Mucosa of stomach (tissue), 1 donor: ENCODE measurements around the gene FIGN.

ENCODE experiments used
- H3K27me3 ChIP-seq: one replicate; pipeline ENCODE4 v1.7.0; 2013; ENCODE audit warnings: mild to moderate bottlenecking, low read length; ENCODE audit not compliant: control insufficient read depth, insufficient read depth
- H3K36me3 ChIP-seq: one replicate; pipeline ENCODE4 v1.7.0; 2013; ENCODE audit warnings: low read length; ENCODE audit not compliant: control insufficient read depth, insufficient read depth
- H3K4me1 ChIP-seq: one replicate; pipeline ENCODE4 v1.7.0; 2013; ENCODE audit warnings: mild to moderate bottlenecking, low read length; ENCODE audit not compliant: control insufficient read depth, insufficient read depth
- H3K4me3 ChIP-seq: one replicate; pipeline ENCODE4 v1.7.0; 2013; ENCODE audit warnings: low read length
- H3K9ac ChIP-seq: one replicate; pipeline ENCODE4 v1.7.0; 2013; ENCODE audit warnings: mild to moderate bottlenecking, low read length, moderate library complexity
- H3K9me3 ChIP-seq: one replicate; pipeline ENCODE4 v1.7.0; 2013; ENCODE audit warnings: mild to moderate bottlenecking, low read length, moderate library complexity; ENCODE audit not compliant: control insufficient read depth
- donor health status: Pancreatic carcinoma.

FIGN gene

GRCh38 chr2:163717515-163717914, 18.3 kb downstream of the FIGN start:
- no peaks in the 10 kb centered on the region for H3K27me3 ChIP-seq
- no peaks in the 10 kb centered on the region for H3K9me3 ChIP-seq
- H3K9ac ChIP-seq = no peak overlapping the region
- no peaks in the 10 kb centered on the region for H3K36me3 ChIP-seq
- no peaks in the 10 kb centered on the region for H3K4me1 ChIP-seq
- no peak overlapping the region for H3K4me3 ChIP-seq

GRCh38 chr2:163716101-163716500, 19.7 kb downstream of the FIGN start:
- Histone ChIP-seq H3K36me3 (no peaks in the 10 kb centered on the region), H3K4me1 (no peaks in the 10 kb centered on the region), H3K9ac (no peak overlapping the region), H3K27me3 (no peaks in the 10 kb centered on the region), H3K9me3 (no peaks in the 10 kb centered on the region), H3K4me3 (no peak overlapping the region)

- no peaks in the 10 kb centered on the region for H3K4me1 ChIP-seq
These were observed 20.1 kb downstream of the FIGN start for GRCh38 chr2:163715668-163716067.

DNA sequence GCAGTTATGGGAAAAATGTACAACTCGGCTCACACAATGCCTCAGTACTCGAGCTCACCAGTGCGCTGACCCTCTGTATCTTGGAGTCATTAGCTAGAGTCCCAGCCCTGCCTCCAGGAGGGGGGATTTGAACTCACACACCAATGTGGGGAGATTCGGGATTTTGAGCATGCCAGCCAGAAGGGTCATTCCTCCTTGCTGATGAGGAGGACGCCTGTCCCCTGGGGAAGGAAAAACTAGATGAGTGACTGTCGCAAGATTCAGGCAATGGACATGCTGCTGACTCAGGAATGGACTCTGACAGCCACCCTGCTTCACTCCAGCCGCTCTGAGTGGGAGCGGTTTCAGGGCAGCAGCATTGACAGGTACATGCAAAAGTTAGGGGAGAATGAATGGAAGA, 20.6 kb downstream of the FIGN start:
- Histone ChIP-seq H3K36me3 (no peaks in the 10 kb centered on the region), H3K9ac (no peak overlapping the region), H3K4me1 (no peaks in the 10 kb centered on the region), H3K9me3 (no peaks in the 10 kb centered on the region), H3K4me3 (no peak overlapping the region), H3K27me3 (no peaks in the 10 kb centered on the region)

More at GRCh38 chr2:163715668-163716067, 20.1 kb downstream of the FIGN start:
- H3K9ac ChIP-seq = no peak overlapping the region
- no peaks in the 10 kb centered on the region for H3K9me3 ChIP-seq
- H3K36me3 ChIP-seq = no peaks in the 10 kb centered on the region
- H3K27me3 ChIP-seq = no peaks in the 10 kb centered on the region
- no peak overlapping the region for H3K4me3 ChIP-seq

DNA sequence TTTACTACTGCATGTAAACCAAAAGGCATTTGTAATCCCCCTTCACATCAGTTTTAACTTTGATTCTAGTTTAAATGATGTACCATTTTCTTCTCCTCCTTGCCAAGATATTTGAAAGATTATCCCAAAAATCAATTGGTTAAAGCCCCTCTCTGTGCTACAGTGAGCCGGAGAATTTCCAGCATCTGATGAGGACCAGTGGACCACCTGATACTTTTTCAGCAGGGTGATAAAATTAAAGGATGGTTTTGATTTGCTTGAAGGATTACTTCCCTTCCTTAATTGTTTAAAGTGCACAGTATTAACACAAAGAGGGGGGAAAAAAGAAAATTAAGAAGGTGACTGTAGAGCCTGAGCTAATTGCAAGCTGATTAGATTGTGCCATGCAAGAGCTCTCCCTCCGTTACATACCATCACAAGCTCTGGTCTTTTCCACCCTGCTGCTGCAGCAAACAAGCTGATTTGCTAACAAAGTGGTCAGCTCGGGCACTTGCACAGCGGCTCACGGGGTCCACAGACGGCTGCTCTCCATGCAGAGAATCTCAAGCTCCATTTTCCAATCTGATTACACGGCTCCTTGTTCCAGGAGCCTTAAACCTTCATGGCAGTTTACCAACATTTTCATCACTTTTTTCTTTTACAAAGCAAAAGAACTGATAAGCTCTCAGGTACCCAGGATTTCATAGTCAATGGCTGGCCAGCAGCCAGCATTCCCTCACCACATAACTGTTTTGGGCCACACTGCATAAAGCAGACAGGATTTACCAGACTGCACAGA, 22.1 kb downstream of the FIGN start:
- Histone ChIP-seq H3K27me3 (no peaks in the 10 kb centered on the region), H3K4me3 (no peak overlapping the region), H3K9ac (no peak overlapping the region), H3K9me3 (no peaks in the 10 kb centered on the region), H3K4me1 (no peaks in the 10 kb centered on the region), H3K36me3 (no peaks in the 10 kb centered on the region)

DNA sequence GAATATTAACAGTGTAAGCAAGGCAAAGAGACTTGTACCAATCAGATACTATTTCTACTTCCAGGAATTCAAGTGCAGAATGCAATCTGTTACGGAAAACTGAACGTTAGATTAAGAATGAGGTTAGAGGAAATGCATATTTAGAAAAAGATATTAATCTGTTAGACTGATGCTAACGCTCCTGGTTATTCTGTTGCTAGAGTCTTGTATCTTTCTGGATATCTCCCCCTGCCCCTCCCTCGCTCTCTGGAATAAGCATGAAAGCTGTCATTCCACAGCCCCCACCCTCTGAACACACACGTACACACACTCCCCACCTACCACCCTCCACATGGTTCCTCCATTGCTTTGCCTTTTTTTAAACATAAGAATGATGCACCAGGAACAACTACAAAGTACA, 24.1 kb downstream of the FIGN start:
- H3K4me1 ChIP-seq = no peaks in the 10 kb centered on the region

DNA sequence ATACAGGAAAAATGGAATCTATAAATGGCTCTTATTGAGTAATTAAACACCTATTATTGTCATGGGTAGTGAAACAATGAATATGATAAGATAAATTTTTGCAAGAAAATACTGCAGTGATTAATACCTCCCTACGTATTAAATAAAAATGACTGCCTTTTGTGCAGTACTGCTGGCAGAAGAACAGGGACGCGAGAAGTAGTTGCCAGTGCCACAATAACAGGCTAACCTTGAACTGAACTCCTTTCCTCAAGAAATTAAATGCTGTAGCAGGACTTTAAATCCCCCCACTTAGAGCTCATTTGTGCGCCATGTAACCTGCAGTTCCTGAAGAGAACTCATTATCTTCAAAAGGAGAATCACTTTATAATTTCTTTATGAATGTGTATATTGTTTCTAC, 24.6 kb downstream of the FIGN start:
- Histone ChIP-seq H3K9me3 (no peaks in the 10 kb centered on the region), H3K36me3 (no peaks in the 10 kb centered on the region), H3K4me3 (no peak overlapping the region), H3K27me3 (no peaks in the 10 kb centered on the region), H3K4me1 (no peaks in the 10 kb centered on the region), H3K9ac (no peak overlapping the region)

More for the DNA sequence above, 24.1 kb downstream of the FIGN start:
- no peaks in the 10 kb centered on the region for H3K9me3 ChIP-seq
- H3K36me3 ChIP-seq = no peaks in the 10 kb centered on the region
- H3K4me3 ChIP-seq = no peak overlapping the region
- no peak overlapping the region for H3K9ac ChIP-seq
- H3K27me3 ChIP-seq = no peaks in the 10 kb centered on the region

GRCh38 chr2:163709270-163709669, 26.5 kb downstream of the FIGN start:
- Histone ChIP-seq H3K27me3 (no peaks in the 10 kb centered on the region), H3K4me3 (no peak overlapping the region), H3K4me1 (no peaks in the 10 kb centered on the region), H3K36me3 (no peaks in the 10 kb centered on the region), H3K9me3 (no peaks in the 10 kb centered on the region), H3K9ac (no peak overlapping the region)

- Histone ChIP-seq H3K9me3 (no peaks in the 10 kb centered on the region), H3K36me3 (no peaks in the 10 kb centered on the region), H3K27me3 (no peaks in the 10 kb centered on the region), H3K4me1 (no peaks in the 10 kb centered on the region), H3K4me3 (no peak overlapping the region), H3K9ac (no peak overlapping the region)
These were observed 27.5 kb downstream of the FIGN start for GRCh38 chr2:163708265-163708664.

- Histone ChIP-seq H3K4me1 (no peaks in the 10 kb centered on the region), H3K36me3 (no peaks in the 10 kb centered on the region), H3K9ac (no peak overlapping the region), H3K27me3 (no peaks in the 10 kb centered on the region), H3K9me3 (no peaks in the 10 kb centered on the region), H3K4me3 (no peak overlapping the region)
These were observed 32.4 kb downstream of the FIGN start for GRCh38 chr2:163703386-163703785.

DNA sequence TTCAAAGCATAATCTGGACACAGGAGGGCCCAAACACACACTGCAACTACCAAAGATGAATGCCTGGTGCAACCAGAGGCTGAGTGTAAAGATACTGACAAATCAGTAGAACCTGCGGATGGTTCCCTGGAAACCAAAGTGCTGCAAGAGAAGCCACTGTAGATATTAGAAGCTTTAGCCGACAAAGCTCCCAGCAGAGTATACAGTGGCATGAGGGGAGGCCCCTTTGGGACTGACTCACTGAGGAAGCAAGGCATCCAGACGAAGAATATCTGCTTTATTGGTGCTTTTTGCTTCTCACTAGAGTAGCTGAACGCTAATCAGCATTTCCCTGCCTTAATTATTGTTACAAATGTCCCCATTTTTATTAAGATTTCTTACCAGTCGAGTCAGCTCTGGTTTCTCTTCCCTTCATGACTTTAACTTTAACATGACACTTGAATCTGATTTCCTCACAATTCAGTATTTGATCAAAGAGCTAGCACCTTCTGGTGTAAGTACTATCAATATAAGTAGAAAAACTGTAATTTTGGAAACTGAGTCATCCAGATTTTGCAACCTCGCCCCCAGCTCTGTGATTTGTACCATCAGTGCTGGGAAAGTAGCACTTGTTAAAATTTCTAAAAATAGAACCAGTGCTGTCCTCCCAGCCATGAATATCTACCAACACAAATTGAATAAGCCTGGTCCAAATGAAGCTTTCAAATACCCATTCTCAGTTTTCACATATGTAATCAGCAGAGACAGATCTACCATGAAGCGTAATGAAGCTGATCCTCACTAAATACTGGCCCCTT, 34.2 kb downstream of the FIGN start:
- Histone ChIP-seq H3K4me1 (no peaks in the 10 kb centered on the region), H3K9me3 (no peaks in the 10 kb centered on the region), H3K27me3 (no peaks in the 10 kb centered on the region), H3K4me3 (no peak overlapping the region), H3K9ac (no peak overlapping the region), H3K36me3 (no peaks in the 10 kb centered on the region)

- H3K27me3 ChIP-seq = no peaks in the 10 kb centered on the region
- no peaks in the 10 kb centered on the region for H3K9me3 ChIP-seq
- no peaks in the 10 kb centered on the region for H3K36me3 ChIP-seq
- H3K4me1 ChIP-seq = no peaks in the 10 kb centered on the region
- H3K4me3 ChIP-seq = no peak overlapping the region
- H3K9ac ChIP-seq = no peak overlapping the region
These were observed 37.0 kb downstream of the FIGN start for GRCh38 chr2:163698857-163699256.
